Gastroesophageal sphincter (tissue), 4 donors: ENCODE results near the gene CCL17. TPM values are rescaled to one million over a fixed set of nuclear protein-coding genes. Genes with fewer than 3 reads are reported as not detected.
"Not testable (repeated sequence)": the region's sequence is repeated elsewhere in the genome, so short reads cannot be mapped to it uniquely, and the experiment has no call there.

Experiments used
- ATAC-seq: fragments of 150-250 bp; one replicate; pipeline ENCODE4 v1.9.1; 2016; ENCODE audit warnings: mild to moderate bottlenecking, moderate library complexity
- H3K27ac ChIP-seq, 4 donors: fragments of 200-600 bp; sonication (generic) in 3 of 4; 1 replicate in 3 of 4; 2 replicates in 1 of 4; pipeline ENCODE4 v1.5.1; 2016 to 2019
- H3K27me3 ChIP-seq: fragments of 200-600 bp; sonication (generic); one replicate; pipeline ENCODE4 v1.5.1; 2019
- H3K36me3 ChIP-seq, 2 donors: fragments of 200-600 bp; sonication (generic); one replicate each; pipeline ENCODE4 v1.5.1; 2019; ENCODE audit warnings: control low read depth in 1 of 2
- H3K4me1 ChIP-seq, 3 donors: fragments of 200-600 bp; sonication (generic); 1 replicate in 2 of 3; 2 replicates in 1 of 3; pipeline ENCODE4 v1.5.1; 2016 to 2019; ENCODE audit warnings: control low read depth in 2 of 3
- H3K4me3 ChIP-seq, 2 donors: fragments of 200-600 bp; sonication (generic); one replicate each; pipeline ENCODE4 v1.5.1; 2019; ENCODE audit warnings: mild to moderate bottlenecking in 1 of 2, moderate library complexity in 1 of 2
- H3K9me3 ChIP-seq, 3 donors: fragments of 200-600 bp; sonication (generic); one replicate each; pipeline ENCODE4 v1.5.1; 2017 to 2019; ENCODE audit warnings: control low read depth in 2 of 3
- CTCF ChIP-seq, 4 experiments: fragments of 200-600 bp in 2 of 4; fragments of 450-650 bp in 2 of 4; sonication (generic) in 1 of 4; IDR thresholded peaks; one replicate each; pipeline ENCODE4 v1.5.1; 2017 to 2019; ENCODE audit warnings: antibody characterized with exemption in 4 of 4, mild to moderate bottlenecking in 2 of 4, moderate library complexity in 2 of 4
- EP300 ChIP-seq: sonication (generic); formaldehyde crosslinking; IDR thresholded peaks from one replicate; pipeline ENCODE4 v1.6.1; 2017; ENCODE audit warnings: antibody characterized with exemption, mild to moderate bottlenecking
- POLR2A ChIP-seq, 2 donors: fragments of 450-650 bp; IDR thresholded peaks; one replicate each; pipeline ENCODE4 v1.6.1; 2017; ENCODE audit warnings: antibody characterized with exemption in 2 of 2, mild to moderate bottlenecking in 2 of 2, moderate library complexity in 1 of 2
- POLR2AphosphoS5 ChIP-seq: sonication (generic); formaldehyde crosslinking; IDR thresholded peaks from one replicate; pipeline ENCODE4 v1.6.1; 2017; ENCODE audit warnings: antibody characterized with exemption
- WGBS, 2 donors: methylation state at CpG; one replicate each; pipeline ENCODE4 v1.1.5; 2018; ENCODE audit warnings: low coverage in 1 of 2; 5-methylcytosine and 5-hydroxymethylcytosine counted together
- total RNA-seq, 4 donors: library from RNA; depleted of rRNA; stranded (reverse); fragments of >200 nt; gene quantifications; one replicate each; pipeline ENCODE4 v1.1.0, GENCODE V29; 2016

Gene CCL17
- total RNA-seq, 4 donors from 2014 or later = not detected

DNA sequence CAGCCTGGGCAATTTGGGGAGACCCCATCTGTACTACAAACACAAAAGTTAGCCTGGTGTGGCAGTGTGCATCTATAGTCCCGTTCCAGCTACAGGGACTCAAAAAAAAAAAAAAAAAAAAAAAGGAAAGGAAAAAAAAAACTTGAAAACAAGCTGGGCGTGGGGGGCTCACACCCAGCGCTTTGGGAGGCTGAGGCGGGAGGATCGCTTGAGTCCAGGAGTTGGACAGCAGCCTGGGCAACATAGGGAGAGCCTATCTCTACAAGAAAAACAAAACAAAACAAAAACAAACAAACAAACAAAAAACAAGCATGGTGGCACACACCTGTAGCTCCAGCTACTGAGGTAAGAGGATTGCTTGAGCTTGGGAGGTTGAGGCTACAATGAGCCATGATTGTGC, 12.9 kb upstream of the CCL17 start:
- 95% methylated on average over 4 of the region's 5 CpGs; no CpG with 5 or more reads in 1 of the 2 donors for WGBS, 2 donors
- H3K4me3 ChIP-seq = no peak overlapping the region
- H3K4me1 ChIP-seq = peaks cover 0 to 16% (median 0%) of the 10 kb centered on the region in 3 donors
- ATAC-seq = no peak
- H3K9me3 ChIP-seq = no peaks in the 10 kb centered on the region
- H3K27ac ChIP-seq = no peak overlapping the region
- H3K27me3 ChIP-seq = no peaks in the 10 kb centered on the region
- TF ChIP-seq POLR2AphosphoS5 (no peak), EP300 (no peak), CTCF (IDR thresholded peaks at IDR 0.05) (no peak), POLR2A (IDR thresholded peaks at IDR 0.05) (no peak)
- H3K36me3 ChIP-seq = no peaks in the 10 kb centered on the region

GRCh38 chr16:57392694-57393093, 11.9 kb upstream of the CCL17 start:
- Histone ChIP-seq H3K27ac (no peak overlapping the region), H3K27me3 (no peaks in the 10 kb centered on the region), H3K36me3 (no peaks in the 10 kb centered on the region), H3K4me1 (peaks cover 0 to 13% (median 0%) of the 10 kb centered on the region in 3 donors), H3K4me3 (no peak overlapping the region), H3K9me3 (no peaks in the 10 kb centered on the region)
- ATAC-seq = no peak
- 86 to 100% methylated on average over 1 of the region's 1 CpG for WGBS, 2 donors
- TF ChIP-seq POLR2A (IDR thresholded peaks at IDR 0.05) (no peak), POLR2AphosphoS5 (no peak)

GRCh38 chr16:57394444-57394843, 10.1 kb upstream of the CCL17 start:
- H3K36me3 ChIP-seq = no peaks in the 10 kb centered on the region
- TF ChIP-seq POLR2AphosphoS5 (no peak), EP300 (no peak), CTCF (IDR thresholded peaks at IDR 0.05) (no peak), POLR2A (IDR thresholded peaks at IDR 0.05) (no peak)
- no peak overlapping the region for H3K4me3 ChIP-seq
- no peaks in the 10 kb centered on the region for H3K27me3 ChIP-seq
- H3K27ac ChIP-seq = no peak overlapping the region
- H3K9me3 ChIP-seq = no peaks in the 10 kb centered on the region
- peaks cover 0 to 13% (median 0%) of the 10 kb centered on the region in 3 donors for H3K4me1 ChIP-seq
- 100% methylated on average over 1 of the region's 7 CpGs; no CpG with 5 or more reads in 1 of the 2 donors for WGBS, 2 donors
- ATAC-seq = no peak

GRCh38 chr16:57395026-57395425, 9.5 kb upstream of the CCL17 start:
- Histone ChIP-seq H3K4me1 (peaks cover 0 to 13% (median 0%) of the 10 kb centered on the region in 3 donors), H3K27ac (no peak overlapping the region), H3K36me3 (no peaks in the 10 kb centered on the region), H3K4me3 (no peak overlapping the region), H3K27me3 (no peaks in the 10 kb centered on the region), H3K9me3 (no peaks in the 10 kb centered on the region)
- 85 to 90% methylated on average over 3 to 5 of the region's 5 CpGs for WGBS, 2 donors
- no peak for ATAC-seq
- TF ChIP-seq CTCF (IDR thresholded peaks at IDR 0.05) (no peak), POLR2AphosphoS5 (no peak)

GRCh38 chr16:57396786-57397185, 7.8 kb upstream of the CCL17 start:
- Histone ChIP-seq H3K27ac (no peak overlapping the region), H3K4me1 (peaks cover 0 to 6% (median 0%) of the 10 kb centered on the region in 3 donors), H3K36me3 (no peaks in the 10 kb centered on the region), H3K27me3 (no peaks in the 10 kb centered on the region), H3K4me3 (no peak overlapping the region), H3K9me3 (no peaks in the 10 kb centered on the region)
- 66 to 77% methylated on average over 3 to 4 of the region's 4 CpGs for WGBS, 2 donors
- TF ChIP-seq CTCF (IDR thresholded peaks at IDR 0.05) (no peak), POLR2A (IDR thresholded peaks at IDR 0.05) (no peak), POLR2AphosphoS5 (no peak), EP300 (no peak)
- no peak for ATAC-seq

GRCh38 chr16:57397493-57397892, 7.1 kb upstream of the CCL17 start:
- not testable (repeated sequence) for H3K9me3 ChIP-seq, H3K4me1 ChIP-seq, H3K27me3 ChIP-seq, H3K4me3 ChIP-seq, H3K27ac ChIP-seq, ATAC-seq, H3K36me3 ChIP-seq
- WGBS, 2 donors = 76 to 96% methylated on average over 3 to 4 of the region's 4 CpGs
